HepG2 (cell line): Measurements from ENCODE around the gene ABCB8. TPM values are rescaled to one million over a fixed set of nuclear protein-coding genes. Genes with fewer than 3 reads are reported as not detected.
A peak's percentile ranks its signal among the peaks of the same experiment; 100 is the strongest.

Experiments used
- AKAP8 ChIP-seq: sonication (generic); formaldehyde crosslinking; IDR thresholded peaks from 2 replicates; pipeline ENCODE4 v1.5.1; 2020; ENCODE audit warnings: mild to moderate bottlenecking, missing genetic modification reagents
- ARID2 ChIP-seq: sonication (generic); formaldehyde crosslinking; IDR thresholded peaks from 2 replicates; pipeline ENCODE4 v1.8.1; 2022; ENCODE audit warnings: mild to moderate bottlenecking, missing genetic modification reagents, borderline replicate concordance
- DMAP1 ChIP-seq: IDR thresholded peaks from 2 replicates; pipeline ENCODE4 v1.6.1; 2016
- KDM2A ChIP-seq: sonication (generic); formaldehyde crosslinking; IDR thresholded peaks from 2 replicates; pipeline ENCODE4 v1.4.0; 2020; ENCODE audit warnings: low read depth, missing genetic modification reagents, borderline replicate concordance
- KDM4B ChIP-seq: sonication (generic); formaldehyde crosslinking; IDR thresholded peaks from 2 replicates; pipeline ENCODE4 v1.4.0; 2020; ENCODE audit warnings: missing genetic modification reagents
- KLF9 ChIP-seq: IDR thresholded peaks from 2 replicates; pipeline ENCODE4 v1.6.1; 2016; ENCODE audit warnings: low read depth
- RAD21 ChIP-seq: fragments of 450-650 bp; formaldehyde crosslinking; IDR thresholded peaks from 2 replicates; pipeline ENCODE4 v1.5.0; 2020; ENCODE audit warnings: mild to moderate bottlenecking
- REPIN1 ChIP-seq: sonication (generic); formaldehyde crosslinking; IDR thresholded peaks from 2 replicates; pipeline ENCODE4 v1.8.0; 2022; ENCODE audit warnings: missing genetic modification reagents, low read depth, mild to moderate bottlenecking, borderline replicate concordance
- SNAPC5 ChIP-seq: sonication (generic); formaldehyde crosslinking; IDR thresholded peaks from 2 replicates; pipeline ENCODE4 v1.8.1; 2023; ENCODE audit warnings: mild to moderate bottlenecking, missing genetic modification reagents, borderline replicate concordance
- ZFY ChIP-seq: sonication (generic); formaldehyde crosslinking; IDR thresholded peaks from 2 replicates; pipeline ENCODE4 v1.4.0; 2020; ENCODE audit warnings: missing genetic modification reagents
- ZNF343 ChIP-seq: sonication (generic); formaldehyde crosslinking; IDR thresholded peaks from 2 replicates; pipeline ENCODE4 v1.4.0; 2020; ENCODE audit warnings: mild to moderate bottlenecking, missing genetic modification reagents
- ZNF430 ChIP-seq: sonication (generic); formaldehyde crosslinking; IDR thresholded peaks from 2 replicates; pipeline ENCODE4 v1.9.0; 2021; ENCODE audit warnings: mild to moderate bottlenecking, missing genetic modification reagents
- ZNF598 ChIP-seq: sonication (generic); formaldehyde crosslinking; IDR thresholded peaks from 2 replicates; pipeline ENCODE4 v1.5.1; 2020; ENCODE audit warnings: mild to moderate bottlenecking, missing genetic modification reagents, borderline replicate concordance
- ZSCAN21 ChIP-seq: sonication (generic); formaldehyde crosslinking; IDR thresholded peaks from 2 replicates; pipeline ENCODE4 v1.8.0; 2022; ENCODE audit warnings: mild to moderate bottlenecking, missing genetic modification reagents, moderate library complexity, borderline replicate concordance
- polyA plus RNA-seq, 8 experiments: library from polyadenylated mRNA; depleted of rRNA in 3 of 8; stranded (reverse) in 7 of 8; unstranded in 1 of 8; fragments of >200 nt; fragmentation: Illumina TruSeq in 4 of 8; extraction: Trizol in 4 of 8; gene quantifications; 2 replicates each; pipeline versions ENCODE4 v1.2.1 to v1.2.3, GENCODE V29; 2011 to 2016; ENCODE audit warnings: low read depth in 4 of 8, missing spikeins in 1 of 8, mixed read lengths in 1 of 8; ENCODE audit not compliant: insufficient read depth in 1 of 8
- total RNA-seq, 5 experiments: library from RNA; depleted of rRNA; stranded (reverse); fragments of >200 nt; fragmentation: Illumina TruSeq; extraction: Trizol; gene quantifications; 2 replicates each; pipeline ENCODE4 v1.2.3, GENCODE V29; 2016; ENCODE audit warnings: low read depth in 1 of 5
- TF ChIP-seq, protein P1 (sequence below): sonication (generic); IDR thresholded peaks from 2 replicates; pipeline ENCODE4 v1.6.1; 2016; ENCODE audit warnings: low read depth, borderline replicate concordance
- TF ChIP-seq, protein P2 (sequence below), 2 experiments: sonication (generic) in 1 of 2; formaldehyde crosslinking in 1 of 2; IDR thresholded peaks; 2 replicates each; pipeline versions ENCODE4 v1.6.1 to v1.9.0; 2014 to 2022; ENCODE audit warnings: antibody characterized with exemption in 1 of 2, borderline replicate concordance in 1 of 2, inconsistent platforms in 1 of 2, low read depth in 1 of 2, missing genetic modification reagents in 1 of 2
- TF ChIP-seq, protein P3 (sequence below): sonication (generic); formaldehyde crosslinking; conservative IDR thresholded peaks from 2 replicates; pipeline ENCODE4 v1.4.0; 2020; ENCODE audit warnings: missing genetic modification reagents
- TF ChIP-seq, protein P4 (sequence below): sonication (generic); formaldehyde crosslinking; IDR thresholded peaks from 2 replicates; pipeline ENCODE4 v1.4.0; 2020; ENCODE audit warnings: mild to moderate bottlenecking, missing genetic modification reagents

The ABCB8 gene
- total and polyA plus RNA-seq, 2 of the 13 experiments (the other 11 are each of a cell fraction or from before 2014, with no cell fraction given), result 6.6 to 16.7 TPM

GRCh38 chr7:151080522-151081169, 52.4 kb downstream of the ABCB8 start, which contains the start of gene FASTK (continued):
- 0 out of 2 replicates have a peak, but pooled peaks have one; percentile 49 for TF ChIP-seq ARID2 (CRISPR knock-in tag)
- TF ChIP-seq ZFY (CRISPR knock-in tag), result peak; percentile 93
- peak; percentile 82; the same call in 1 of the 2 replicates for TF ChIP-seq REPIN1
- TF ChIP-seq SNAPC5, result peak; percentile 84; the same call in 1 of the 2 replicates
- TF ChIP-seq, protein P1, sequence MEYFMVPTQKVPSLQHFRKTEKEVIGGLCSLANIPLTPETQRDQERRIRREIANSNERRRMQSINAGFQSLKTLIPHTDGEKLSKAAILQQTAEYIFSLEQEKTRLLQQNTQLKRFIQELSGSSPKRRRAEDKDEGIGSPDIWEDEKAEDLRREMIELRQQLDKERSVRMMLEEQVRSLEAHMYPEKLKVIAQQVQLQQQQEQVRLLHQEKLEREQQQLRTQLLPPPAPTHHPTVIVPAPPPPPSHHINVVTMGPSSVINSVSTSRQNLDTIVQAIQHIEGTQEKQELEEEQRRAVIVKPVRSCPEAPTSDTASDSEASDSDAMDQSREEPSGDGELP, result no peak
- peak; percentile 63; the same call in 1 of the 2 replicates for TF ChIP-seq ZNF598
- no peak for TF ChIP-seq KDM4B
- peak; percentile 12; the same call in 1 of the 2 replicates for TF ChIP-seq ZNF430 (CRISPR knock-in tag)
- TF ChIP-seq, protein P2, sequence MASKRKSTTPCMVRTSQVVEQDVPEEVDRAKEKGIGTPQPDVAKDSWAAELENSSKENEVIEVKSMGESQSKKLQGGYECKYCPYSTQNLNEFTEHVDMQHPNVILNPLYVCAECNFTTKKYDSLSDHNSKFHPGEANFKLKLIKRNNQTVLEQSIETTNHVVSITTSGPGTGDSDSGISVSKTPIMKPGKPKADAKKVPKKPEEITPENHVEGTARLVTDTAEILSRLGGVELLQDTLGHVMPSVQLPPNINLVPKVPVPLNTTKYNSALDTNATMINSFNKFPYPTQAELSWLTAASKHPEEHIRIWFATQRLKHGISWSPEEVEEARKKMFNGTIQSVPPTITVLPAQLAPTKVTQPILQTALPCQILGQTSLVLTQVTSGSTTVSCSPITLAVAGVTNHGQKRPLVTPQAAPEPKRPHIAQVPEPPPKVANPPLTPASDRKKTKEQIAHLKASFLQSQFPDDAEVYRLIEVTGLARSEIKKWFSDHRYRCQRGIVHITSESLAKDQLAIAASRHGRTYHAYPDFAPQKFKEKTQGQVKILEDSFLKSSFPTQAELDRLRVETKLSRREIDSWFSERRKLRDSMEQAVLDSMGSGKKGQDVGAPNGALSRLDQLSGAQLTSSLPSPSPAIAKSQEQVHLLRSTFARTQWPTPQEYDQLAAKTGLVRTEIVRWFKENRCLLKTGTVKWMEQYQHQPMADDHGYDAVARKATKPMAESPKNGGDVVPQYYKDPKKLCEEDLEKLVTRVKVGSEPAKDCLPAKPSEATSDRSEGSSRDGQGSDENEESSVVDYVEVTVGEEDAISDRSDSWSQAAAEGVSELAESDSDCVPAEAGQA (IDR thresholded peaks at IDR 0.05; ENCODE audit: low read depth), result no peak; the same call in 1 of the 2 replicates
- TF ChIP-seq, protein P2 (CRISPR knock-in tag; IDR thresholded peaks at IDR 0.05; ENCODE audit: borderline replicate concordance), result no peak
- peak; percentile 82; the same call in 1 of the 2 replicates for TF ChIP-seq ZNF343 (CRISPR knock-in tag)
- TF ChIP-seq RAD21 (CRISPR knock-in tag), result peak; percentile 42; the same call in 1 of the 2 replicates
- TF ChIP-seq, protein P3, sequence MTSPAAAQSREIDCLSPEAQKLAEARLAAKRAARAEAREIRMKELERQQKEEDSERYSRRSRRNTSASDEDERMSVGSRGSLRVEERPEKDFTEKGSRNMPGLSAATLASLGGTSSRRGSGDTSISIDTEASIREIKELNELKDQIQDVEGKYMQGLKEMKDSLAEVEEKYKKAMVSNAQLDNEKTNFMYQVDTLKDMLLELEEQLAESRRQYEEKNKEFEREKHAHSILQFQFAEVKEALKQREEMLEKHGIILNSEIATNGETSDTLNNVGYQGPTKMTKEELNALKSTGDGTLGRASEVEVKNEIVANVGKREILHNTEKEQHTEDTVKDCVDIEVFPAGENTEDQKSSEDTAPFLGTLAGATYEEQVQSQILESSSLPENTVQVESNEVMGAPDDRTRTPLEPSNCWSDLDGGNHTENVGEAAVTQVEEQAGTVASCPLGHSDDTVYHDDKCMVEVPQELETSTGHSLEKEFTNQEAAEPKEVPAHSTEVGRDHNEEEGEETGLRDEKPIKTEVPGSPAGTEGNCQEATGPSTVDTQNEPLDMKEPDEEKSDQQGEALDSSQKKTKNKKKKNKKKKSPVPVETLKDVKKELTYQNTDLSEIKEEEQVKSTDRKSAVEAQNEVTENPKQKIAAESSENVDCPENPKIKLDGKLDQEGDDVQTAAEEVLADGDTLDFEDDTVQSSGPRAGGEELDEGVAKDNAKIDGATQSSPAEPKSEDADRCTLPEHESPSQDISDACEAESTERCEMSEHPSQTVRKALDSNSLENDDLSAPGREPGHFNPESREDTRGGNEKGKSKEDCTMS (CRISPR knock-in tag), result no peak
- peak; percentile 76 for TF ChIP-seq AKAP8 (CRISPR knock-in tag)
- no peak for TF ChIP-seq KLF9 (CRISPR knock-in tag)
- peak; percentile 68; the same call in 1 of the 2 replicates for TF ChIP-seq ZSCAN21
- TF ChIP-seq, protein P4, sequence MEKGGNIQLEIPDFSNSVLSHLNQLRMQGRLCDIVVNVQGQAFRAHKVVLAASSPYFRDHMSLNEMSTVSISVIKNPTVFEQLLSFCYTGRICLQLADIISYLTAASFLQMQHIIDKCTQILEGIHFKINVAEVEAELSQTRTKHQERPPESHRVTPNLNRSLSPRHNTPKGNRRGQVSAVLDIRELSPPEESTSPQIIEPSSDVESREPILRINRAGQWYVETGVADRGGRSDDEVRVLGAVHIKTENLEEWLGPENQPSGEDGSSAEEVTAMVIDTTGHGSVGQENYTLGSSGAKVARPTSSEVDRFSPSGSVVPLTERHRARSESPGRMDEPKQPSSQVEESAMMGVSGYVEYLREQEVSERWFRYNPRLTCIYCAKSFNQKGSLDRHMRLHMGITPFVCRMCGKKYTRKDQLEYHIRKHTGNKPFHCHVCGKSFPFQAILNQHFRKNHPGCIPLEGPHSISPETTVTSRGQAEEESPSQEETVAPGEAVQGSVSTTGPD, result no peak
- peak; percentile 79; the same call in 1 of the 2 replicates for TF ChIP-seq DMAP1 (CRISPR knock-in tag)
- TF ChIP-seq KDM2A (CRISPR knock-in tag), result peak; percentile 98
